ENCODE data around the gene CTRL. TPM values are rescaled to one million over a fixed set of nuclear protein-coding genes. Genes with fewer than 3 reads are reported as not detected.

Gene CTRL
- polyA plus RNA-seq, 3 donors = 4.0 to 7.6 (median 6.2) TPM

GRCh38 chr16:67964477-67965131, 32.9 kb upstream of the CTRL start:
- DNase-seq (ENCODE audit: extremely low read depth in 1 of 11, low read depth in 9 of 11, low spot score in 4 of 11) = no peak

GRCh38 chr16:67963662-67964321, 32.1 kb upstream of the CTRL start:
- DNase-seq (ENCODE audit: extremely low read depth in 1 of 11, low read depth in 9 of 11, low spot score in 4 of 11) = peak in 1 of 11 donors; percentile 6

DNA sequence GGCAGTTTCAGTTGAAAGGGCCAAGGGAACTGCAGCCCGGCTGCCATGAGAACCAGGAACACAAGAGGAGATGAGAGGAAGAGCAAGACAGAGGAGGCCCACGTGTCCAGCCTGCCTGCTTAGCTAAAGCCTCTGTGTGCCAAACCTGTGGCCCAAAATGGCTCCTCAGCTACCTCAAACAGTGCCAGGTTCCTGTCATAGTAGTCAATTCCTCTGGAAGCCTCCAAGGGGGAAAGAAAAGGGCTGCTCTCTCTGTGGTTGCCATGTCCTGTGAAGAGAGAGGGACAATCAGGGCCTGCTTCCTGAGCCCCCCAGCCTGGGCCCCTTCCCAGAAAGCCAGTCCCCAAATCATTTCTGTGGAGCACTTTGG, 31.6 kb upstream of the CTRL start:
- no peak for DNase-seq (ENCODE audit: extremely low read depth in 1 of 11, low read depth in 9 of 11, low spot score in 4 of 11)

- no peak for DNase-seq (ENCODE audit: extremely low read depth in 1 of 11, low read depth in 9 of 11, low spot score in 4 of 11)
These were observed 30.5 kb upstream of the CTRL start for GRCh38 chr16:67962135-67962534.

- no peak for DNase-seq (ENCODE audit: extremely low read depth in 1 of 11, low read depth in 9 of 11, low spot score in 4 of 11)
These were observed 29.9 kb upstream of the CTRL start for GRCh38 chr16:67961551-67961957.

DNA sequence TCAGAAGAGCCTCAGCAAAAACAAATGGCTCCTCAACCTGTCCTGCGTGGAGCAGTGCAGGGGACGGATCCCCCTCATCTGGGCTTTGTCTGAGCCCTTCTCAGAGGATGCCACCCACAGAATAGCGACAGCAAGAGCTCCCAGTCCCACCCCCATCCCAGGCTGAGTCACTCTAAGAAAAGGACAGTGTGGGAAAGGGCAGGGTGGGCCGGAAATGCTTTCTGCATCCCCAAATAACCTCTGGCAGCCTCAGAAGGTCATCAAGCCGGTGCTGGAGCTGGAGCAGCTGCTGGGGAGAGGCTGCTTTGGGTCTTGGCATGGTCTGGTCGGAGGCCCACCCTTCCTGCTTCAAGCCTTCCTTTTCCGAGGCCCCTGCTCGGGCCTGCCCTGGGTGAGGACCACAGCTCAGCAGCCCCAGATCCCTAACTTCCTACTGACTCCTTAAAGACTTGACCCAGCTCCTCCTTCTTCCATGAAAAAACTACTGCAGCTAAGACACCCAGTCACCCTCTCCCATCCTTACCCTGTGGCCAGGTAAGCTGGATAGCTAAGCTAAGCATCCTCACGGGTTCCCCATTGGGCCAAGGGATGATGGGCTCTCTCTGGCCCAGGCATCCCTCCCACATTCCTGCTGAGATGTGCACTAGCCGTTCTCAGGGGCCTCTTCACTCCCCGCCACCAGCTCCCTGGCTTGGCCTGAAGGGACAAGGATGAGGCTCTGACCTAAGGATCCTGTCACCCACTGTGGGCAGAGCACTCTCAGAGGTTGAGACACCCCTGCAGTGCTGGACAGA, 28.1 kb upstream of the CTRL start:
- DNase-seq (ENCODE audit: extremely low read depth in 1 of 11, low read depth in 9 of 11, low spot score in 4 of 11) = no peak

- DNase-seq (ENCODE audit: extremely low read depth in 1 of 11, low read depth in 9 of 11, low spot score in 4 of 11) = no peak
These were observed 26.0 kb upstream of the CTRL start for GRCh38 chr16:67957622-67958021.

DNA sequence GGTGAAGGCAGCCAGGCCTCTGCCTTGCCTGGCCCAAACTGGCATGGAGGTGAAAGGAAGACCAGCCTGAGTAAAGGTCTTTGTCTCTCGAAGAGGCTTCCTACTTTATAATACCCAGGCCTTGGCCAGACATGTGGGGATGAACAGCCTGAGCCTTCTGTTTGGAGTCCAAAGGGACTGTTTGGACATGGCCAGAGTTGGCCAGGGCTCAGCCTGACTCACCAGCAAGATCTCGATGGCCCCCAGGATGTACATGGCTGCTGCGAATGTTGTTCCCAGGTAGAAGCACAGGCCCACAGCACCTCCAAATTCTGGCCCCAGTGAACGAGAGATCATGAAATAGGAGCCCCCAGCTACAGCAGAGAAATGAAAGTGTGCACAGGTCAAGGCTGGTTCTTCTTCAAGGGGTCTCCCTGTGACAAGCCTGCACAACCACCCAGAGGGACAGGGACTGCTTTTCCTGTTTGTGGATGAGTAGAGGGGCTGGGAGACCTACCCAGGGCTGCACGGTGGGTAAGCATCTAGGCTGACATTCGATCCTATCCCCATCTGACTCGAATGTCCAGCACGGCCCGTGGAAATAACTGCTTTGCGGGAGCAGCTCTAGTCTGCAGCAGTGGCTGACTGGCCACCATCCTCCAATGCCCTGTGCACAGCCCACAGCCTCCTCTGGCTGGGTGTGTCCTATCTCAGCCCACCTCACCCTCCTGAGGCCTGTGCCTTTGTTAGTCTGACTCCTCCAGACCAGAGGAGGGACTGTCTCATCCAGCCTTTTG, 22.9 kb upstream of the CTRL start:
- no peak for DNase-seq (ENCODE audit: extremely low read depth in 1 of 11, low read depth in 9 of 11, low spot score in 4 of 11)

DNA sequence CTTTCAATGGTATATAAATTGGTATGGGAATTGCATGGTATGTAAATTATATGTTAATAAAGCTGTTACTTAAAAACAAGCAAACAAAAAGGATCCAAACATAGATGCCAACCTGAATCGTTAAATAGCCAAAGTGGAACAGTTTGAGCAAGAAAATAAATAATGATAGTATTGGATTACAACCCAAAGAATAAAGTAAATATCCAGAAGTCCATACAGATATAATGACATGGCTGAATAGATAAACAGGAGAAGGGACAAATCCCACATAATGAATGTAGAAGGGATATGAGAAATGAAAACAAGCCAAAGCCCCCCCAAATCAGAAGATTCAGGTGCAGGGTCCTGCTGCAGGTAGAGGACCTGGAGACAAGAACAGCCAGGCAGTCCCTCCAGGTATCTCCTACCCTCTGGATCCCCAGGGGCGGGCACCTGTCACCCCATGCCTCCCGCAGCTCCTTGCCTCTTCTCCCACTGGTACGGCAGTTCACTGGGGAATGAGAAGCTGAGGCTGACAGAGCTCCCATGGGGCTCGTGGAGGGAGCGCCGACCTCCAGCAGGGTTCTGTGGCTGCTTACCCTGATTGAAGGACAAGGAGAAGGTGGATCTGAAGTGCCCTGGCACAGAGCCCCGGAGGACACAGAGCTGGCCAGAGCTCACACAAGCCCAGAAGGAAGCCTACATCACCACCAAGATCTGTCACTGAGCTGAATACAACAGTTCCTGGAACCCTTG, 22.1 kb upstream of the CTRL start:
- no peak for DNase-seq (ENCODE audit: extremely low read depth in 1 of 11, low read depth in 9 of 11, low spot score in 4 of 11)

DNA sequence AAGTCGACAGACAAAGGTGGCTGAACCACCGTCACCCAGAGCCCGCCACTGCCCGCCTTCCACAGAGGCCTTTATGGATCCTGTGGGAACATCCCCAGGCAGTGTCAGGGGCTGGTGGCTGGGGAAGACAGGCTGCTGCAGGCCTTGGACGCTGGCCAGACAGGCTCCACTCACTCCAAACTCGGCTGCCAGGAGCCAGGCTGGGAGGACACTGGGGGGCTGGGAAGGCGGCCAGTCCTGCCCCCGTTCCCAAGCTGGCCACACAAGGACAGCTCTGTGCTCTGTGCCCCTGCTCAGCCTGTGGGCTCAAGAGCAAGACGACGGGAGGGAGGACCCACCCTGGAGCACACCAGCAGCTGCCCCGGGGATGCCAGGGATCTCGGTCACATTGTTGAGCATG, 19.8 kb upstream of the CTRL start:
- no peak for DNase-seq (ENCODE audit: extremely low read depth in 1 of 11, low read depth in 9 of 11, low spot score in 4 of 11)

DNA sequence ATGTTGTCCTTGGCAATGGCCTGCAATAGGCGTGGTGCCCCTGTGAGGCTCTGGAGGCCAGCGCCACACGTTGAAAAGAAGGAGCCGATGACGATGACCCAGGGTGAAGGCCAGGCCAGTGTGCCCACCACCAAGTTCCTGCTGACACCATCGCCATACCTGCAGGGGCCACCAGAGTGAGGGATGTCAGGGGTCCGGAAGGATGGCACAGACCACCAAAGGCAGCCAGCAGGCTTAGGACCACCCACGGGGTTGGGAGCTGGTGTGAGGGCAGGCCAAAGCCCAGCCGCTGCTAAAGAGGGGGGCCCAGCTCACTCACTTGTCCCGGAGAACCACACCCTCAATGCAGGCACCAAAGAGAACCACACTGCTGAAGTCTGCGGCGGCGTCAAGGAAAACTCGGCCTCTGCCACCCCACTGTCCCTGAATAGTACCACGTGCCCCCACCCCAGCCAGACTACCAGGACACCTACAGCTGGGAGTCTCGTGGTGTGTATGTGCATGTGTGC, 18.7 kb upstream of the CTRL start:
- DNase-seq (ENCODE audit: extremely low read depth in 1 of 11, low read depth in 9 of 11, low spot score in 4 of 11) = no peak

DNA sequence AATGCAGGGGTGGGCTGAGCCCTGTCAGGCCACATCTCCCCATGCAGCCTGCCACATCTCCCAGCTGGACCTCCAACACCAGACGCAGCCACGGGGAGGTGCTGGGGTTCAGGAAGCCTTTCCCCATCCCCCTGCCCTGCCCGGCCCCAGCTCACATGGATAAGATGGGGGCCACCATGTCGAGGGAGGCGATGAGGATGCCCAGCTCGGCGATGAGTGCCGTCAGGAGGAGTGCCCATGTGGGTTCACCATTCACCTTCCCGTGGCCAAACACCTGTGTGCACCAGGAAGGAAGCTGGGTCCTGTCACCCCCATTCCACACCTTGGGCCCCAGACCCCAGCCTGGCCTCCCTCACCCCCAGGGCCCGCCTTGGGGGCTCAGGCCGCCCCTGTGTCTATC, 18.0 kb upstream of the CTRL start:
- DNase-seq (ENCODE audit: extremely low read depth in 1 of 11, low read depth in 9 of 11, low spot score in 4 of 11) = no peak

- DNase-seq (ENCODE audit: extremely low read depth in 1 of 11, low read depth in 9 of 11, low spot score in 4 of 11) = no peak
These were observed 16.4 kb upstream of the CTRL start for GRCh38 chr16:67948015-67948414.

DNA sequence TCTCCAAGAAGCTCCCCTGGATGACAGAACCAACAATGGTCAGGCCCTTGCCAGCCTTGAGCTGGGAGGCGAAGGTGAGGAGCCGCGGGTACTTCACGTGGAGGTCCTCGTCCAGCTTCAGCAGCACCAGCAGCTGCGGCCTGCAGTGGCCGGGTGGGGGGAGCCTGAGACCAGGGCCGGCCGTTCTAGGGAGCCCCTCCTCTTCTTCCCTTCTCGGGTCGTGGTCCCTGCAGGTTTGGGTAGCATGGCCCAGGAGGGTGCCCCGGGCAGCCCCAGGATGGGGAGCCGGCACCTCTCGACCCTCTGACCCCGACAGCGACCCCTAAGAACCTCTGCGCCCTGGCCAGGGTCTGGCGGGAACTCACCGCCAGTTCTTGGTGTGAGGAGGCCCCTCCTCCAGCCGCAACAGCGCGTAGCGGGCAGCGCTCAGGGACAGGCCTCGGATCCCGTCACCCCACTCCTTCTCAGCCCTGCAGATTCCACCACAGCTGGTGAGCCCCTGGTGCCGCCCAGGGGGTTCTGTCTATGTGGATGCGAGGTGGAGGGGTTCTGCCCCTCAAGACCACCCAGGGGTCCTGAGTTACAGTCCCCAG, 15.4 kb upstream of the CTRL start:
- no peak for DNase-seq (ENCODE audit: extremely low read depth in 1 of 11, low read depth in 9 of 11, low spot score in 4 of 11)

DNA sequence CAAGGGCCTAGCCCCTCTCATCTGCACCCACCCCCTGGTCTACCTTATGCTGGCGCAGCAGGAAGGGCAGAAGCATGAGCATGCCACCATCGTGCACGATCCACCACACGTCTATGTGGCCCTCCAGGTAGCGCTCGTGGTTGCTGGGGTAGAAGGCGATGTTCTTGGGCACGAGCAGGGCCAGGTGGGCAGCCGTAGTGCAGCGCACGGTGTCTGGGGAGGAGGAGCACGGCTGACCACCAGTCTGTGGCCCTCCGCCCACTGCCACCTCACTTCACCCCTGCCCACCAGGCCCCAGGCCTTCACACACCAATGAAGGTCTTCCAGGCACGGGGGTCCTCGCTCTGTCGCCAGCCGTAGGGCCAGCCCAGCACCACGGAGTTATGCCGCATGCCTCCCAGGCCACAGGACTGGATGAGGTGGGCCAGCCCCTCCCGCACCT, 14.5 kb upstream of the CTRL start:
- no peak for DNase-seq (ENCODE audit: extremely low read depth in 1 of 11, low read depth in 9 of 11, low spot score in 4 of 11)

DNA sequence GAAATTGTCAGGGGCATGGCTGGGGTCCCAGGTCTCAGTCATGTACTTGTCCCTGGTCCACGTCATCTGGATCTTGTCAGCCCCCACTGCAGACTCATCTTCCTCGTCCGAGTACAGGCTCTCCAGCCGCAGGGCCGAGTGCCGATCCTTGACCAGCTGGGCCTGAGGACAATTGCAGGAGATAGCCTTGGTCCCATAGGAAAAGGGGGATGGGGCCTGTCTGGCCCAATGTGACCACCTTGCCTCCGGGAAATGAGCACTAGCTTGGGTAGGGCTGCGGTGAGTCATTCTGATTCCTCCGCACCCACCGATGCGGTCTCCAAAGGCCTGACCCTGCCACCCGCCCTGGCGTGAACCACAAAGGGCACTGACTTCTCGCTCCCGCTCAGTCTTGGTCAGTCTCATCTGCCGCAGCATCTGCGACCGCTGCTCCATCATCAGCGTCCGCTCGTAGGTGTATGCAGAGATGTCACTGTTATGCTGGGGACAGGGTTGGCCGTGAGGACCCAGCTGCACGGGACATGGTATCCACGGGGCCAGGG, 13.8 kb upstream of the CTRL start:
- no peak for DNase-seq (ENCODE audit: extremely low read depth in 1 of 11, low read depth in 9 of 11, low spot score in 4 of 11)

GRCh38 chr16:67944690-67945391, 13.2 kb upstream of the CTRL start:
- no peak for DNase-seq (ENCODE audit: extremely low read depth in 1 of 11, low read depth in 9 of 11, low spot score in 4 of 11)
